H9 (cell line): ENCODE data around the gene CMPK2. TPM values are rescaled to one million over a fixed set of nuclear protein-coding genes. Genes with fewer than 3 reads are reported as not detected.

Experiments
- DNase-seq: peaks from one replicate; pipeline ENCODE4 v3.0.0-alpha.2; 2017
- H2AFZ ChIP-seq: one replicate; pipeline ENCODE4 v1.6.1; 2013; ENCODE audit warnings: mild to moderate bottlenecking, low read length, control low read depth, moderate library complexity
- H2AK5ac ChIP-seq: 2 replicates; pipeline ENCODE4 v1.6.1; 2013; ENCODE audit warnings: low read length, control low read depth, mixed read lengths; ENCODE audit not compliant: insufficient read length
- H2BK120ac ChIP-seq: one replicate; pipeline ENCODE4 v1.6.1; 2013; ENCODE audit warnings: low read depth, mild to moderate bottlenecking, low read length, control low read depth, inconsistent platforms; ENCODE audit not compliant: poor library complexity, severe bottlenecking
- H2BK12ac ChIP-seq: 2 replicates; pipeline ENCODE4 v1.6.1; 2013; ENCODE audit warnings: low read length, control low read depth, mixed read lengths, low read depth; ENCODE audit not compliant: insufficient read length
- H2BK15ac ChIP-seq: 2 replicates; pipeline ENCODE4 v1.6.1; 2013; ENCODE audit warnings: low read depth, low read length, control low read depth
- H2BK20ac ChIP-seq: one replicate; pipeline ENCODE4 v1.6.1; 2013; ENCODE audit warnings: low read depth, mild to moderate bottlenecking, low read length, control low read depth, inconsistent platforms; ENCODE audit not compliant: poor library complexity, severe bottlenecking
- H2BK5ac ChIP-seq: 2 replicates; pipeline ENCODE4 v1.6.1; 2013; ENCODE audit warnings: low read length, control low read depth, mixed read lengths; ENCODE audit not compliant: insufficient read length
- H3K14ac ChIP-seq: 2 replicates; pipeline ENCODE4 v1.6.1; 2013; ENCODE audit warnings: low read length, control low read depth; ENCODE audit not compliant: insufficient read depth
- H3K18ac ChIP-seq: 2 replicates; pipeline ENCODE4 v1.6.1; 2013; ENCODE audit warnings: low read depth, mild to moderate bottlenecking, mixed read lengths, low read length, control low read depth; ENCODE audit not compliant: insufficient read length
- H3K23ac ChIP-seq: 2 replicates; pipeline ENCODE4 v1.6.1; 2013; ENCODE audit warnings: low read length, control low read depth, mixed read lengths, low read depth; ENCODE audit not compliant: insufficient read length
- H3K23me2 ChIP-seq: 2 replicates; pipeline ENCODE4 v1.6.1; 2013; ENCODE audit warnings: low read depth, mild to moderate bottlenecking, mixed read lengths, low read length, control low read depth; ENCODE audit not compliant: insufficient read length, poor library complexity, severe bottlenecking
- H3K27ac ChIP-seq: 2 replicates; pipeline ENCODE4 v1.5.1; 2013; ENCODE audit warnings: low read length, control low read depth, mixed read lengths, low read depth; ENCODE audit not compliant: insufficient read length
- H3K27me3 ChIP-seq: 2 replicates; pipeline ENCODE4 v1.6.1; 2013; ENCODE audit warnings: low read length, control low read depth, inconsistent platforms; ENCODE audit not compliant: insufficient read depth
- H3K4ac ChIP-seq: 2 replicates; pipeline ENCODE4 v1.6.1; 2013; ENCODE audit warnings: low read depth, mild to moderate bottlenecking, control low read depth, inconsistent platforms, low read length, moderate library complexity
- H3K4me1 ChIP-seq: 2 replicates; pipeline ENCODE4 v1.6.1; 2013; ENCODE audit warnings: low read length, control low read depth, inconsistent platforms; ENCODE audit not compliant: insufficient read depth
- H3K4me2 ChIP-seq: 2 replicates; pipeline ENCODE4 v1.6.1; 2013; ENCODE audit warnings: low read length, control low read depth, mixed read lengths; ENCODE audit not compliant: insufficient read length, insufficient read depth
- H3K56ac ChIP-seq: 2 replicates; pipeline ENCODE4 v1.6.1; 2013; ENCODE audit warnings: low read depth, mild to moderate bottlenecking, mixed read lengths, low read length, control low read depth; ENCODE audit not compliant: insufficient read length
- H3K79me1 ChIP-seq: 2 replicates; pipeline ENCODE4 v1.6.1; 2013; ENCODE audit warnings: low read depth, mild to moderate bottlenecking, moderate library complexity, low read length, control low read depth, inconsistent platforms; ENCODE audit not compliant: insufficient read depth, poor library complexity, severe bottlenecking
- H3K79me2 ChIP-seq: 2 replicates; pipeline ENCODE4 v1.6.1; 2013; ENCODE audit warnings: low read length, control low read depth, inconsistent platforms; ENCODE audit not compliant: insufficient read depth
- H3K9ac ChIP-seq: 2 replicates; pipeline ENCODE4 v1.6.1; 2013; ENCODE audit warnings: low read length, control low read depth, mixed read lengths; ENCODE audit not compliant: insufficient read length; ENCODE audit errors: extremely low read depth
- H3K9me3 ChIP-seq: one replicate; pipeline ENCODE4 v1.6.1; 2013; ENCODE audit warnings: low read depth, low read length, inconsistent platforms; ENCODE audit not compliant: control insufficient read depth
- H3T11ph ChIP-seq: one replicate; pipeline ENCODE4 v1.6.1; 2013; ENCODE audit warnings: mild to moderate bottlenecking, low read length, control low read depth, inconsistent platforms
- H4K20me1 ChIP-seq: one replicate; pipeline ENCODE4 v1.6.1; 2013; ENCODE audit not compliant: control insufficient read depth, insufficient read length, insufficient read depth
- H4K5ac ChIP-seq: 2 replicates; pipeline ENCODE4 v1.6.1; 2013; ENCODE audit warnings: low read depth, mild to moderate bottlenecking, mixed read lengths, low read length, control low read depth; ENCODE audit not compliant: insufficient read length
- H4K8ac ChIP-seq: replicated peaks from 2 replicates; pipeline ENCODE4 v1.6.1; 2013; ENCODE audit warnings: low read length, control low read depth, mixed read lengths, low read depth; ENCODE audit not compliant: insufficient read length
- H4K91ac ChIP-seq: 2 replicates; pipeline ENCODE4 v1.6.1; 2013; ENCODE audit warnings: low read depth, mild to moderate bottlenecking, moderate library complexity, mixed read lengths, low read length, control low read depth; ENCODE audit not compliant: insufficient read length
- H3K27ac Mint-ChIP-seq, 3 experiments: 2 replicates in 2 of 3; 3 replicates in 1 of 3; pipeline ENCODE4 v1.8.0; 2020 to 2021; ENCODE audit warnings: mixed read lengths in 3 of 3, mild to moderate bottlenecking in 1 of 3, moderate library complexity in 1 of 3
- H3K27me3 Mint-ChIP-seq: 2 replicates; pipeline ENCODE4 v1.8.0; 2021; ENCODE audit warnings: low read depth, mild to moderate bottlenecking, moderate library complexity, mixed read lengths
- H3K36me3 Mint-ChIP-seq, 3 experiments: 2 replicates in 2 of 3; 3 replicates in 1 of 3; pipeline ENCODE4 v1.8.0; 2020 to 2021; ENCODE audit warnings: low read depth in 3 of 3, mixed read lengths in 3 of 3; ENCODE audit not compliant: insufficient read depth in 1 of 3
- H3K4me1 Mint-ChIP-seq, 2 experiments: 2 replicates each; pipeline ENCODE4 v1.8.0; 2020; ENCODE audit warnings: mixed read lengths in 2 of 2
- H3K4me3 Mint-ChIP-seq, 2 experiments: 2 replicates in 1 of 2; 3 replicates in 1 of 2; pipeline ENCODE4 v1.8.0; 2020 to 2021; ENCODE audit warnings: mild to moderate bottlenecking in 2 of 2, mixed read lengths in 2 of 2, moderate library complexity in 1 of 2
- H3K9me3 Mint-ChIP-seq, 2 experiments: 2 replicates in 1 of 2; 3 replicates in 1 of 2; pipeline ENCODE4 v1.8.0; 2020; ENCODE audit warnings: mild to moderate bottlenecking in 2 of 2, mixed read lengths in 2 of 2, moderate library complexity in 1 of 2
- total RNA-seq: library from RNA; stranded (reverse); gene quantifications from 2 replicates; pipeline ENCODE4 v1.2.1, GENCODE V29; 2021
- TF ChIP-seq, protein P1 (sequence below): fragments of 200-600 bp; sonication (generic); conservative IDR thresholded peaks from 3 replicates; pipeline ENCODE4 v1.8.0; 2021; ENCODE audit warnings: antibody characterized with exemption, mild to moderate bottlenecking

The CMPK2 gene
- total RNA-seq, 1 experiment from 2014 or later: 0.90 TPM

DNA sequence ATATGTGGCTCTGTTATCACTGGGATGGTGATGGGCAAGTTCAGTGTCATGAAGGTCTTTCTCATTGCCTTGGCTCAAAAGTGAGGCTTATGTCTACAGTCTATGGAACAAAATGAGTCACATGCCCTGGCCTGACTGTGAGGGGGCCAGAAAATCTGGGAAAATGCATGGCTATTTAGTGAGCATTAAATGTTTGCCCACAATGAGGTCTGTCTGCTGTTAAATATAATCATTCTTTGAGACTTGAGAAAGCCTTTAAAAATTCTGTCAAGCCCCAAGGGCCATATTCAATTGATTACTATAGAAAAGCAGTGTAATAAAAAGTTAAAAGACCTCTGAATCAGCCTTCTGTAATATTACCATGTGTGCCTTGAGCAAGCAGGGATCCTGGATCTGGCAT lies 46.0 kb upstream of the CMPK2 start:
- TF ChIP-seq, protein P1, sequence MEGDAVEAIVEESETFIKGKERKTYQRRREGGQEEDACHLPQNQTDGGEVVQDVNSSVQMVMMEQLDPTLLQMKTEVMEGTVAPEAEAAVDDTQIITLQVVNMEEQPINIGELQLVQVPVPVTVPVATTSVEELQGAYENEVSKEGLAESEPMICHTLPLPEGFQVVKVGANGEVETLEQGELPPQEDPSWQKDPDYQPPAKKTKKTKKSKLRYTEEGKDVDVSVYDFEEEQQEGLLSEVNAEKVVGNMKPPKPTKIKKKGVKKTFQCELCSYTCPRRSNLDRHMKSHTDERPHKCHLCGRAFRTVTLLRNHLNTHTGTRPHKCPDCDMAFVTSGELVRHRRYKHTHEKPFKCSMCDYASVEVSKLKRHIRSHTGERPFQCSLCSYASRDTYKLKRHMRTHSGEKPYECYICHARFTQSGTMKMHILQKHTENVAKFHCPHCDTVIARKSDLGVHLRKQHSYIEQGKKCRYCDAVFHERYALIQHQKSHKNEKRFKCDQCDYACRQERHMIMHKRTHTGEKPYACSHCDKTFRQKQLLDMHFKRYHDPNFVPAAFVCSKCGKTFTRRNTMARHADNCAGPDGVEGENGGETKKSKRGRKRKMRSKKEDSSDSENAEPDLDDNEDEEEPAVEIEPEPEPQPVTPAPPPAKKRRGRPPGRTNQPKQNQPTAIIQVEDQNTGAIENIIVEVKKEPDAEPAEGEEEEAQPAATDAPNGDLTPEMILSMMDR: no peak

More for the DNA sequence above, 46.0 kb upstream of the CMPK2 start:
- H2BK20ac ChIP-seq: no peak overlapping the region
- no peak overlapping the region for H3K18ac ChIP-seq
- Mint-ChIP-seq H3K4me3 (no peak overlapping the region), H3K4me1 (peaks cover 16 to 26% of the 10 kb centered on the region in 2 experiments), H3K27me3 (peaks cover 8% of the 10 kb centered on the region), H3K36me3 (no peaks in the 10 kb centered on the region), H3K27ac (no peak overlapping the region), H3K9me3 (no peaks in the 10 kb centered on the region; a peak in 1 of 5 replicates)
- no peak overlapping the region for H2BK5ac ChIP-seq
- no peaks in the 10 kb centered on the region for H3K79me2 ChIP-seq
- no peak overlapping the region for H2AFZ ChIP-seq
- 0 out of 2 replicates have a peak, but pooled peaks cover 3% of the 10 kb centered on the region for H3K4me1 ChIP-seq
- H3K23ac ChIP-seq: no peak overlapping the region
- H4K20me1 ChIP-seq: no peaks in the 10 kb centered on the region
- H3K9me3 ChIP-seq: no peaks in the 10 kb centered on the region
- H3K27ac ChIP-seq: no peak overlapping the region
- no peak overlapping the region for H3K4me2 ChIP-seq
- H3K27me3 ChIP-seq: no peaks in the 10 kb centered on the region
- no peak overlapping the region for H4K91ac ChIP-seq
- no peak overlapping the region for H4K8ac ChIP-seq
- H3K9ac ChIP-seq: no peak overlapping the region
- H2BK12ac ChIP-seq: no peak overlapping the region
- no peak overlapping the region for H3K14ac ChIP-seq
- no peak overlapping the region for H3T11ph ChIP-seq
- no peak overlapping the region for H3K4ac ChIP-seq
- no peak overlapping the region for H2AK5ac ChIP-seq
- H3K79me1 ChIP-seq: no peaks in the 10 kb centered on the region
- no peak overlapping the region for H4K5ac ChIP-seq
- H2BK15ac ChIP-seq: no peak overlapping the region
- H3K56ac ChIP-seq: no peak overlapping the region
- no peaks in the 10 kb centered on the region for H3K23me2 ChIP-seq
- H2BK120ac ChIP-seq: no peak overlapping the region
- DNase-seq: no peak
